Smooth muscle cell (in vitro differentiated cells): ENCODE data around the gene HDAC5. TPM values are rescaled to one million over a fixed set of nuclear protein-coding genes. Genes with fewer than 3 reads are reported as not detected.

ENCODE experiments used
- DNase-seq: peaks from one replicate; lab custom pipeline; 2025; ENCODE audit not compliant: unreplicated experiment; lab: John Stamatoyannopoulos, UW
- H2AFZ ChIP-seq: fragments of 200-600 bp; sonication (generic); 2 replicates; pipeline ENCODE4 v1.6.0; 2016; ENCODE audit warnings: antibody characterized with exemption, low read depth, mild to moderate bottlenecking
- H3F3A ChIP-seq: fragments of 200-600 bp; sonication (generic); 2 replicates; pipeline ENCODE4 v1.6.0; 2017; ENCODE audit warnings: antibody characterized with exemption, low read depth
- H3K27ac ChIP-seq: fragments of 200-600 bp; sonication (generic); 2 replicates; pipeline ENCODE4 v1.5.1; 2016; ENCODE audit warnings: low read depth, mild to moderate bottlenecking
- H3K27me3 ChIP-seq: fragments of 200-600 bp; sonication (generic); 2 replicates; pipeline ENCODE4 v1.6.1; 2016; ENCODE audit warnings: low read depth, mild to moderate bottlenecking
- H3K36me3 ChIP-seq: fragments of 200-600 bp; sonication (generic); 2 replicates; pipeline ENCODE4 v1.5.1; 2016; ENCODE audit warnings: low read depth
- H3K4me1 ChIP-seq: fragments of 200-600 bp; sonication (generic); 2 replicates; pipeline ENCODE4 v1.5.1; 2016; ENCODE audit warnings: low read depth
- H3K4me2 ChIP-seq: fragments of 200-600 bp; sonication (generic); 2 replicates; pipeline ENCODE4 v1.6.0; 2016; ENCODE audit warnings: mild to moderate bottlenecking
- H3K4me3 ChIP-seq: fragments of 200-600 bp; sonication (generic); 2 replicates; pipeline ENCODE4 v1.5.1; 2016; ENCODE audit warnings: mild to moderate bottlenecking
- H3K79me2 ChIP-seq: fragments of 200-600 bp; sonication (generic); 2 replicates; pipeline ENCODE4 v1.6.0; 2016; ENCODE audit warnings: low read depth, mild to moderate bottlenecking
- H3K9ac ChIP-seq: fragments of 200-600 bp; sonication (generic); 2 replicates; pipeline ENCODE4 v1.6.0; 2016; ENCODE audit warnings: low read depth
- H3K9me3 ChIP-seq: fragments of 200-600 bp; sonication (generic); replicated peaks from 2 replicates; pipeline ENCODE4 v1.5.1; 2016; ENCODE audit warnings: low read depth
- H4K20me1 ChIP-seq: fragments of 200-600 bp; sonication (generic); 2 replicates; pipeline ENCODE4 v1.6.0; 2016; ENCODE audit warnings: low read depth
- WGBS: methylation state at CpG from one replicate; pipeline ENCODE4 v1.1.7; 2016; ENCODE audit warnings: low lambda C conversion rate; 5-methylcytosine and 5-hydroxymethylcytosine counted together
- polyA plus RNA-seq: library from polyadenylated mRNA; unstranded; fragments of >200 nt; fragmentation: Nextera tagmentation; extraction: Ambion mirVana; gene quantifications from 2 replicates; pipeline ENCODE4 v1.2.1, GENCODE V29; 2016
- total RNA-seq: library from RNA; depleted of rRNA; stranded (reverse); fragments of >200 nt; gene quantifications from 2 replicates; pipeline ENCODE4 v1.2.3, GENCODE V29; 2014
- TF ChIP-seq, protein P1 (sequence below): fragments of 200-600 bp; sonication (generic); IDR thresholded peaks from 2 replicates; pipeline ENCODE4 v1.5.1; 2017; ENCODE audit warnings: borderline replicate concordance, mild to moderate bottlenecking, antibody characterized with exemption; ENCODE audit not compliant: insufficient read depth, poor library complexity, severe bottlenecking

The HDAC5 gene
- total and polyA plus RNA-seq, 2 experiments from 2014 or later = 52.6 to 65.3 TPM

DNA sequence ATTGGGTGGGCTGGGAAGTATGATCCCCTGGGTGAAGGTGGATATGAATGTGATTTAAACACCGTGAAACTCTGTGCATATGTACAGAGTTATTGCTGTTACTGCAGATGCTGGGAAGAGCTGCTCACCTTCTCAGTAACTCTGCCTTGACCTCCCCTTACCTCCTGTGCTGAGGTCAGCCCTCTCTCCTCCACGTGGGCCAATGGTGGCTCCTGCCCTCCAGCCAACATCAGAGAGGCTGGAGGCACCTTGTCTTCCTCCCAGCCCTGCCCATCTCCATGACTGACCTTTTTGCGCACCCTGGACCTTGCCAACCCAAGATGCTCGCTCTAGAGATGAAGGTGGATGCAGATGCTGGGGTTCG lies 46.7 kb upstream of the HDAC5 start:
- TF ChIP-seq, protein P1, sequence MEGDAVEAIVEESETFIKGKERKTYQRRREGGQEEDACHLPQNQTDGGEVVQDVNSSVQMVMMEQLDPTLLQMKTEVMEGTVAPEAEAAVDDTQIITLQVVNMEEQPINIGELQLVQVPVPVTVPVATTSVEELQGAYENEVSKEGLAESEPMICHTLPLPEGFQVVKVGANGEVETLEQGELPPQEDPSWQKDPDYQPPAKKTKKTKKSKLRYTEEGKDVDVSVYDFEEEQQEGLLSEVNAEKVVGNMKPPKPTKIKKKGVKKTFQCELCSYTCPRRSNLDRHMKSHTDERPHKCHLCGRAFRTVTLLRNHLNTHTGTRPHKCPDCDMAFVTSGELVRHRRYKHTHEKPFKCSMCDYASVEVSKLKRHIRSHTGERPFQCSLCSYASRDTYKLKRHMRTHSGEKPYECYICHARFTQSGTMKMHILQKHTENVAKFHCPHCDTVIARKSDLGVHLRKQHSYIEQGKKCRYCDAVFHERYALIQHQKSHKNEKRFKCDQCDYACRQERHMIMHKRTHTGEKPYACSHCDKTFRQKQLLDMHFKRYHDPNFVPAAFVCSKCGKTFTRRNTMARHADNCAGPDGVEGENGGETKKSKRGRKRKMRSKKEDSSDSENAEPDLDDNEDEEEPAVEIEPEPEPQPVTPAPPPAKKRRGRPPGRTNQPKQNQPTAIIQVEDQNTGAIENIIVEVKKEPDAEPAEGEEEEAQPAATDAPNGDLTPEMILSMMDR = no peak
- Histone ChIP-seq H3K79me2 (no peaks in the 10 kb centered on the region), H3K36me3 (no peaks in the 10 kb centered on the region), H3K4me3 (no peak overlapping the region), H3F3A (no peaks in the 10 kb centered on the region), H2AFZ (no peak overlapping the region), H3K27ac (no peak overlapping the region), H3K4me2 (peak overlapping the region; percentile 48), H3K4me1 (peaks cover 9% of the 10 kb centered on the region), H3K9me3 (no peaks in the 10 kb centered on the region), H4K20me1 (no peaks in the 10 kb centered on the region), H3K27me3 (no peaks in the 10 kb centered on the region), H3K9ac (no peak overlapping the region)
- DNase-seq = no peak
- 86% methylated on average over 5 of the region's 5 CpGs for WGBS

DNA sequence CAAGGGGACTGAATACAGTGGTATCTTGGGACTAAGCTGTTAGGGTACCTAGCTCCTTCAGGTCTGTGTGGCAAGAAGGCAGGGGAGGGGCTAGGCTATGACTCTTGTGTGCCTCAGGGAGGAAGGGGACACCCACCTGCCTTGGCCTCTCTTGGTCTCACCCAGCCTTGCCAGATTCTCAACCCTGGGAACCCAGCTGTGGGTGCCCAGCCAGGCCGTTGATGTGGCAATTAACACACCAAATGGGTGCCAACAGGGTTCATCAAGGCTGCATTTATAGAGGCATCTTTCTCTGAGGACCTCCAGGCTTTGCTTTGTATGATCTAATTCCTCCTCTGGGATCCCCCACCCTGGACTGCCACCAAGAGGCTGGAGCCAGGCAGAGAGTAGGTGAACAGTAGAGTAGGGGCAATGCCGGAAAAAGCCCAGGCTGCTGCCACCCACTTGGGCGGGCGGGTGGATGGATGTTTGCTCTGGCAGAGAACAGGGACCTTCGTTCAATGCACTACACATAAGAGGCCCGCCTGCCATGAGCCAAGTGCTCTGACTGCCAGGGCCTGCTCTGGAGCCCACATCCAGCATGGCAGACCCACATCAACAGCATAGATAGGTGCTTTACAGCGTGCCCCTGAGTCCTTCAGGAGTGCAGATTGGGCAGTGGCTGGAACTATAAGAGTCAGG lies 43.9 kb upstream of the HDAC5 start:
- Histone ChIP-seq H4K20me1 (no peaks in the 10 kb centered on the region), H3K4me1 (peaks cover 9% of the 10 kb centered on the region), H3K4me3 (no peak overlapping the region), H3K9ac (no peak overlapping the region), H3K36me3 (no peaks in the 10 kb centered on the region), H3K4me2 (no peak overlapping the region), H3K79me2 (no peaks in the 10 kb centered on the region), H3K27ac (no peak overlapping the region), H2AFZ (no peak overlapping the region), H3K27me3 (no peaks in the 10 kb centered on the region), H3F3A (no peaks in the 10 kb centered on the region), H3K9me3 (no peaks in the 10 kb centered on the region)
- no peak for DNase-seq
- 92% methylated on average over 7 of the region's 7 CpGs for WGBS
- TF ChIP-seq, protein P1 = no peak

DNA sequence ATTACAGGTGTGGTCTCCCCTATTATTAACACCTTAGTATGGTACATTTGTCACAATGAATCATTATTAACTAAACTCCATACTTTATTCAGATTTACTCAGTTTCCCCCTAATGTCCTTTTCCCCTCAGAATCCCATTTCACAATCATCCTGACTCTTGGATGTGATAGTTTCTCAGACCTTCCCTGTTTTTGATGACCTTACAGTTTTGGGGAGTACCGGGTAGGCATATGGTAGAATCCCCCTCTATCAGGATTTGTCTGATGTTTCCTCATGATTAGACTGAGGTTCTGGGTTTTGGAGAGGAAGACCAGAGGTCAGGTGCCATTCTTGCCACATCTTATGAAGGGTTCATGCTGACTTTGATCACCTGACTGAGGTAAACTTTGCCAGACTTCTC lies 41.0 kb upstream of the HDAC5 start:
- no peak overlapping the region for H3K27ac ChIP-seq
- TF ChIP-seq, protein P1 = no peak
- 100% methylated on average over 1 of the region's 1 CpG for WGBS
- no peak overlapping the region for H2AFZ ChIP-seq
- H3K4me1 ChIP-seq = peaks cover 2% of the 10 kb centered on the region
- no peaks in the 10 kb centered on the region for H3K79me2 ChIP-seq
- H3K36me3 ChIP-seq = no peaks in the 10 kb centered on the region
- H3F3A ChIP-seq = peaks cover 4% of the 10 kb centered on the region
- H3K4me3 ChIP-seq = no peak overlapping the region
- H3K27me3 ChIP-seq = no peaks in the 10 kb centered on the region
- no peak overlapping the region for H3K4me2 ChIP-seq
- no peak for DNase-seq
- H3K9ac ChIP-seq = no peak overlapping the region
- no peaks in the 10 kb centered on the region for H4K20me1 ChIP-seq
- H3K9me3 ChIP-seq = no peaks in the 10 kb centered on the region
